Duodenal mucosa (tissue), 2 donors: ENCODE results near the gene PSMB8.

Experiments
- H3K27ac ChIP-seq: one replicate; pipeline ENCODE4 v1.7.0; 2013; ENCODE audit warnings: low read depth, low read length
- H3K27me3 ChIP-seq, 2 donors: one replicate each; pipeline ENCODE4 v1.7.0; 2013; ENCODE audit warnings: low read length in 2 of 2, control low read depth in 1 of 2; ENCODE audit not compliant: insufficient read depth in 2 of 2, control insufficient read depth in 1 of 2
- H3K36me3 ChIP-seq, 2 donors: one replicate each; pipeline ENCODE4 v1.7.0; 2013; ENCODE audit warnings: low read length in 2 of 2, control low read depth in 1 of 2; ENCODE audit not compliant: insufficient read depth in 2 of 2, control insufficient read depth in 1 of 2
- H3K4me1 ChIP-seq, 2 donors: one replicate each; pipeline ENCODE4 v1.7.0; 2013; ENCODE audit warnings: low read length in 2 of 2, control low read depth in 1 of 2; ENCODE audit not compliant: insufficient read depth in 2 of 2, control insufficient read depth in 1 of 2
- H3K4me3 ChIP-seq, 2 donors: one replicate each; pipeline ENCODE4 v1.7.0; 2013; ENCODE audit warnings: low read length in 2 of 2, low read depth in 1 of 2
- H3K9ac ChIP-seq, 2 donors: one replicate each; pipeline ENCODE4 v1.7.0; 2013; ENCODE audit warnings: low read length in 2 of 2, low read depth in 1 of 2
- H3K9me3 ChIP-seq, 2 donors: one replicate each; pipeline ENCODE4 v1.7.0; 2013; ENCODE audit warnings: low read length in 2 of 2, control low read depth in 1 of 2; ENCODE audit not compliant: control insufficient read depth in 1 of 2

Gene PSMB8

DNA sequence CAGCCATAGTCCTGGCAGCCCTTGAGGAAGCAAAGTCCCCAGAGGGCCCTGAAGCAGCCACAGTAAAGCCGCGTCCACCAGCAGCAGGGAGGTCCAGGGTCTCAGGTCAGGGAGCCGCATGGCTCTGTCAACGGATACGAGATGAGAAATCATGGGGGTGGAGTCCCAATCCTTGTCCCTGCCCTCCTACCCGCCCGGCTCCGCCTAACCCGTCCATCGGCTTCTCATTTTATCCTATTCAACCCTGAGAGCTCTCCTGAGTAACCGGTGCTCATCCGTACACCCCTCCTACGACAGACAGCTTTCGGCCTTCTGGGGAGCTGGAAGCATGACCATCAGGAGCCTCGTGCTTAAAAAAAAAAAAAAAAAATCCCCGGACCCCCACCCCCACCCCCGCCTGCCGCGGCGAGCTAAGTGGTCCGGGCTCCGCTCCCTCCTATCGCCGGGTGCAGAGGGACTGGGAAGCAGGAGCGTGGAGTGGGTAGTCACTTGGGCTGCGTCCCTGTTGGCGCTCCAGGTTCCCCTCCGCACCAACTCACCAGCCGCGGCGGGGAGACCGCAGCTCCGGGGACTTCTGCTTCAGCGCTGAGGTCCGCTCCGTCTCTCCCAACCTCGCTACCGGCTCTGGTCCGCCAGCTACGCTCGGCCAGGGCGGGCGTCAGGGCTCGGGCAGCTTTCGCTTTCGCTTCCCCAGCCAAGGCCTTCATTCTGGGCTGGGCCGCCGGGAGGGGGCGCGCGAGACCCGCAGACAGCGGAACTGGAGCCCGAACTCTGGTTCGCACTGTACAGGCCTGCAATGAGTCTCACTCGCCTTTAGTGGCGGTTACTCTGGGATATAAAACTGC is 5.5 kb downstream of the PSMB8 start, which contains the start of gene TAP2:
TSS of gene TAP2 (minus strand) at position 626 of the 845 bp plus-strand sequence. CDS start at position 120, 506 bp downstream.
- Histone ChIP-seq H3K9ac (peak within 1 kb of the TSS; percentile 72 to 84), H3K36me3 (peaks cover 37 to 51% of the 10 kb centered on the region in 2 donors), H3K4me3 (peak within 1 kb of the TSS; percentile 76 to 87), H3K4me1 (peaks cover 29 to 37% of the 10 kb centered on the region in 2 donors), H3K27me3 (no peaks in the 10 kb centered on the region), H3K9me3 (no peaks in the 10 kb centered on the region), H3K27ac (peak within 1 kb of the TSS; percentile 91)

GRCh38 chr6:32837651-32838113 is 6.2 kb downstream of the PSMB8 start:
- Histone ChIP-seq H3K36me3 (peaks cover 37 to 55% of the 10 kb centered on the region in 2 donors), H3K4me1 (peaks cover 24 to 32% of the 10 kb centered on the region in 2 donors), H3K9ac (peak overlapping the region; percentile 72 to 84), H3K27ac (peak overlapping the region; percentile 91), H3K9me3 (no peaks in the 10 kb centered on the region), H3K27me3 (no peaks in the 10 kb centered on the region), H3K4me3 (peak overlapping the region; percentile 76 to 87)

- Histone ChIP-seq H3K36me3 (peaks cover 36 to 55% of the 10 kb centered on the region in 2 donors), H3K27me3 (no peaks in the 10 kb centered on the region), H3K4me3 (peak overlapping the region in 1 of 2 donors; percentile 76), H3K9me3 (no peaks in the 10 kb centered on the region), H3K9ac (peak overlapping the region in 1 of 2 donors; percentile 72), H3K27ac (no peak overlapping the region), H3K4me1 (peaks cover 16 to 24% of the 10 kb centered on the region in 2 donors)
These were observed 7.0 kb downstream of the PSMB8 start for GRCh38 chr6:32836873-32837272.

GRCh38 chr6:32835167-32835893 is 8.5 kb downstream of the PSMB8 start:
- Histone ChIP-seq H3K9me3 (no peaks in the 10 kb centered on the region), H3K4me1 (peaks cover 16 to 18% of the 10 kb centered on the region in 2 donors), H3K27me3 (no peaks in the 10 kb centered on the region), H3K27ac (no peak overlapping the region), H3K36me3 (peaks cover 37 to 55% of the 10 kb centered on the region in 2 donors), H3K9ac (no peak overlapping the region), H3K4me3 (no peak overlapping the region)

GRCh38 chr6:32833664-32834063 is 10.2 kb downstream of the PSMB8 start:
- Histone ChIP-seq H3K9me3 (no peaks in the 10 kb centered on the region), H3K27me3 (no peaks in the 10 kb centered on the region), H3K4me3 (no peak overlapping the region), H3K36me3 (peaks cover 46 to 71% of the 10 kb centered on the region in 2 donors), H3K27ac (no peak overlapping the region), H3K4me1 (peaks cover 16 to 18% of the 10 kb centered on the region in 2 donors), H3K9ac (no peak overlapping the region)

- no peak overlapping the region for H3K27ac ChIP-seq
- peaks cover 52 to 76% of the 10 kb centered on the region in 2 donors for H3K36me3 ChIP-seq
- no peak overlapping the region for H3K9ac ChIP-seq
- H3K27me3 ChIP-seq = no peaks in the 10 kb centered on the region
- peaks cover 11 to 15% of the 10 kb centered on the region in 2 donors for H3K4me1 ChIP-seq
- H3K9me3 ChIP-seq = no peaks in the 10 kb centered on the region
- H3K4me3 ChIP-seq = no peak overlapping the region
These were observed 11.3 kb downstream of the PSMB8 start for GRCh38 chr6:32832535-32832934.

GRCh38 chr6:32830936-32831335 is 12.9 kb downstream of the PSMB8 start:
- H3K27me3 ChIP-seq = no peaks in the 10 kb centered on the region
- no peak overlapping the region for H3K4me3 ChIP-seq
- no peaks in the 10 kb centered on the region for H3K9me3 ChIP-seq
- H3K9ac ChIP-seq = no peak overlapping the region
- H3K27ac ChIP-seq = no peak overlapping the region
- peaks cover 55 to 75% of the 10 kb centered on the region in 2 donors for H3K36me3 ChIP-seq
- H3K4me1 ChIP-seq = no peaks in the 10 kb centered on the region

GRCh38 chr6:32830017-32830416 is 13.8 kb downstream of the PSMB8 start:
- Histone ChIP-seq H3K9me3 (no peaks in the 10 kb centered on the region), H3K4me3 (no peak overlapping the region), H3K4me1 (no peaks in the 10 kb centered on the region), H3K9ac (no peak overlapping the region), H3K27me3 (no peaks in the 10 kb centered on the region), H3K36me3 (peaks cover 48 to 66% of the 10 kb centered on the region in 2 donors), H3K27ac (no peak overlapping the region)

DNA sequence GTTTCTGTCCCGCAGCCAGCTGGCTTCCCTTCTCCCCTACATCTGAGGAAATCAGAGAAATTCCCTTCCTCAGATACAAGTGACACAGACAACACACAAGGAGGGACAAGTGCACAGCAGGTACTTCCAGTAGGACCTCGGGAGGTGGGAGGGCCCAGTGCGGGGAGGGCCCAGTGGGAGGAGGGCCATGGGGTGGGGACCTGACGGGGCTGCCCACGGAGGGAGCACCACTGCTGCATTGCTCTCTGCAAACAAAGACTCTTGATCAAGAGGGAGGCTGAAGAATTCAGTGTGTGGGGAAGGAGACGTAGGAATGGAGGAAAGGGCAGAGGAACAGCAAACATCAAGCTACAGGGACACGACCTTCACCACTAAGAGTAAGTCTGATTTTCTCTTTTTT is 14.4 kb downstream of the PSMB8 start:
- Histone ChIP-seq H3K36me3 (peaks cover 45 to 60% of the 10 kb centered on the region in 2 donors), H3K27ac (no peak overlapping the region), H3K9ac (no peak overlapping the region), H3K9me3 (no peaks in the 10 kb centered on the region), H3K27me3 (no peaks in the 10 kb centered on the region), H3K4me1 (no peaks in the 10 kb centered on the region), H3K4me3 (no peak overlapping the region)

- no peak overlapping the region for H3K27ac ChIP-seq
- H3K4me1 ChIP-seq = no peaks in the 10 kb centered on the region
- H3K9ac ChIP-seq = no peak overlapping the region
These were observed 16.8 kb downstream of the PSMB8 start for GRCh38 chr6:32827025-32827424.

More at GRCh38 chr6:32827025-32827424, 16.8 kb downstream of the PSMB8 start:
- no peaks in the 10 kb centered on the region for H3K27me3 ChIP-seq
- H3K9me3 ChIP-seq = no peaks in the 10 kb centered on the region
- no peak overlapping the region for H3K4me3 ChIP-seq
- peaks cover 34 to 40% of the 10 kb centered on the region in 2 donors for H3K36me3 ChIP-seq
